Measurements from ENCODE around the gene PNPLA7.
"Not testable (repeated sequence)": the region's sequence is repeated elsewhere in the genome, so short reads cannot be mapped to it uniquely, and the experiment has no call there.

The PNPLA7 gene

GRCh38 chr9:137461316-137461662 is 88.9 kb downstream of the PNPLA7 start:
- DNase-seq (ENCODE audit: low read depth in 2 of 2), result no peak

- no peak for DNase-seq (ENCODE audit: low read depth in 2 of 2)
These were observed 89.6 kb downstream of the PNPLA7 start for GRCh38 chr9:137460363-137461315.

GRCh38 chr9:137459601-137460362 is 90.4 kb downstream of the PNPLA7 start:
- DNase-seq (ENCODE audit: low read depth in 2 of 2), result no peak

DNA sequence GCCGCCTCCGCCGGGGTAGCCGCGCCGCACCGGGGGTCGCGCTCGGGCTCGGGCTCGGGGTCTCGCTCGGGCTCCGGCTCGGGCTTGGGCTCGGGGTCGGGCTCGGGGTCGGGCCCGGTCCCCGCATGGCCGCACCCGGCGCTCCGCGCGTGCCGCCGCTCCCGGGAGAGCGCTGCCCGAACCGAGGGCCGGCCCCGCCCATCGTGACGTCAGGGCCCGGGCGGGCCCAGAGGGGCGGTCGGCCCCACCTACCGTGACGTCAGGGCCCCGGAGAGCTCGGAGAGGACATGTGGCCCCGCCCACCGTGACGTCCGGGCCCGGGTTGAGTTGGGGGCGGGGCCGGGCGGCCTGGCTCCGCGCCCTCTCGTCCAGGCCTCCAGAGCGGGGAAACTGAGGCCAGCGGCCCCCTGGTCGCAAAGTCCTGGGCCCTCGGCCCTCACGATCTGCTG is 91.0 kb downstream of the PNPLA7 start, which contains the start of gene NSMF:
NSMF (minus strand) TSS at position 183 of the 449 bp plus-strand sequence. CDS start 232 bp downstream, outside the sequence.
- DNase-seq (ENCODE audit: low read depth in 2 of 2), result peak; percentile 85 to 89

DNA sequence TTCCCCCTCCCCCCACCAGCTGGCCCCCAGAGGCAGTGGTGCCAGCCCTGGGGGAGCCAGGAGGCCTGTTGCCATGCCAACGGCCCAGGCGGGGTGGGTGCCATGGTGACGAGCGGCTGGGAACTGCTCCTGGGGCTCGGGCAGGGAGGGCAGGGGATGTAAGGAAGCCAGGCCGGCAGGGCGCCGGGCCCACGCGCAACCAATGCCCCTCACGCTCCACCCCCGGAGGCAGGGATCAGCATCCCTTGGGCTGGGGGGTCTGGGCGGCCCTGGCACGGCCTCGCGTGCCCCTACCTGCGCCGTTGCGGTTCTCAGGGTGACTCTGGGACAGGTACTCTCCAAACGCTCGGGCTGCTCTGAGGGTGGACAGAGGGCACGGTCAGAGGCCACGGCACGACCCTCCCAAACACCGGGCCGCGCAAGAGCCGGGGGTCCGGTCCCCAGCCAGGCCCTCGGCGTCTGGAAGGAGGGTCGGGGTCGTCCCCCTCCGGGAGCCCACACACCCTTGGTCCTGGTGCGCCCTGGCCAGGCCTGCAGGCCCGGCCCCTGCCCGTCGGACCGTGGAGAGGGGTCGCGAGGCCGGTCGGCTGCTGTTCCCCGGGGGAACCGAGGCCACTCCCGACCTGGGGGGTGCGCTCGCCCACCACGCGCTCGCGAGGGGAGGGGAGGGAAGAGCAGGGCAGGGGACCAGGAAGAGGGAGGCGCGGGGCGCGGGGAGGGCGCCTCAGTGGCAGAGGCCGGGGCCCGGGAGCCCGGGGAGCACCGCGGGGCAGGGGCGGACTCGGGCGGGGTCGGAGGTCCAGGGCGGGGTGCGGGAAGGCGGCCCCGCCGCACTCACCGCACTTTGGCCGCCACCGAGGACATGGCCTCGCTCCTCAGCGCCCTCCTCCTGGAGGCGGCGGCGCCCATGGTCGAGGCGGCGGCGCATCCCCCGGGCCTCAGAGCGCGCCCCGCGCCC is 91.7 kb downstream of the PNPLA7 start:
- no peak for DNase-seq (ENCODE audit: low read depth in 2 of 2)

GRCh38 chr9:137457406-137458193 is 92.6 kb downstream of the PNPLA7 start:
- no peak for DNase-seq (ENCODE audit: low read depth in 2 of 2)

- DNase-seq (ENCODE audit: low read depth in 2 of 2), result no peak
These were observed 93.3 kb downstream of the PNPLA7 start for GRCh38 chr9:137456864-137457405.

GRCh38 chr9:137456061-137456863 is 93.9 kb downstream of the PNPLA7 start:
- DNase-seq (ENCODE audit: low read depth in 2 of 2), result no peak

- no peak for DNase-seq (ENCODE audit: low read depth in 2 of 2)
These were observed 94.7 kb downstream of the PNPLA7 start for GRCh38 chr9:137455359-137455991.

GRCh38 chr9:137454597-137455358 is 95.4 kb downstream of the PNPLA7 start:
- no peak for DNase-seq (ENCODE audit: low read depth in 2 of 2)

DNA sequence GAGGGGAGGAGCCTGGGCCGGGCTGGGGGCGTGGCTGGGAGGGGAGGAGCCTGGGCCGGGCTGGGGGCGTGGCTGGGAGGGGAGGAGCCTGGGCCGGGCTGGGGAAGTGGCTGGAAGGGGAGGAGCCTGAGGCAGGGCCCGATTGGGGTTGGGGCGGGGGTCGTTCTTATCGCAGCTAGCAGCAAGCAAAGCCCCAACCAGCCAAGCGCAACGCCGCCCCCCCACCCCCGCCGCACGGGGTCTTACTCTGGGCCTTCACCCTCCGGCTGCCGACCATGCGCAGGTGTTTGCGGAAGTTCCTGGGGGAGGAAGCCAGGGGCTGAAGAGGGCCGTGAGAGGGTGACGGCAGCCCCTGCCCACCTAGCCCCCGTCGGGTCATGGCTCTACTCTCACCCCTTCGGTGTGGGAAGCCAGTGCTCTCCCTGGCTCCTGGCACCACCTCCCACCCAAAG is 96.0 kb downstream of the PNPLA7 start:
- no peak for DNase-seq (ENCODE audit: low read depth in 2 of 2)

GRCh38 chr9:137453643-137454081 is 96.5 kb downstream of the PNPLA7 start:
- DNase-seq (ENCODE audit: low read depth in 2 of 2), result no peak

DNA sequence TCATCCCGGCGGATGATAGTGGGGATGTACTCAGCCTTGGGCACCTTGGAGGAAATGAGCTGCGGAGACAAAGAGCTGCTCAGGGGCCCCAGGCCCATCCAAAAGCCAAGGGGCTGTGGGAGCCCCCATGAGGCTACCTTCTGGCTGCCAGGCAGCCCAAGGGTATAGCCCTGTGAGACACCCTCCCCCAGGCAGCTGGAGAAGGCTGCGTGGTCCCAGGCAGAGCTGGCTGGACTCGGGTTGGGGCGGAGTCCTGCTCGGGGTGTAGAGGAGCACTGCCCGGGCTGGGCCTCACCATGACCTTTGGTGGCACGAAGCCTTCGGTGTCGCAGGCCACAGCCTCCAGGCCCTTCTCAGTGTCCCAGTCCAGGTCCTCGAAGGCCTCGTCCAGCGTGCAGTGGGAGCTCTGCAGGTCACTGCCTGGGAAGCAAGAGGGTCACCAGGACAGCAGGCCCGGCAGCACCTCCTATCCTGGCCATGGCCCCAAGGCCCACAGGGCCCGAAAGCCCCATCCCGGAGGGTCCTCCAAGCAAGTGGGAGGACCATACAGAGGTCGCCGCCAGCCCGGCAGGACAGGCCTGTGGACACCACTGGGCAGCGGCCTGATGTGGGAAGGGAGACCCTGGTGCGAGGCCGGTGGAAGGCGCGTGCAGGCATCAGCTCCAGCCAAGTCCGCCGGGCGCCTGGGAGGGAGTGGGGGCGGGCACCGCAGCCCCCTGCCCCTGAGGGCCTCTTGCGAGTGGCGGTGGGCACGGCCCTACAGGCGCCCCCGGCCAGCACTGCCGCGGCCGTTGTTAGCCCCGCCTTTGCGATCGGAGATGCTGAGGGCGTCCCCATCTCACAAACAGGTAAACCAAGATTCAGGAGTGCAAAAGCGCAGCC is 97.2 kb downstream of the PNPLA7 start:
- no peak for DNase-seq (ENCODE audit: low read depth in 2 of 2)

DNA sequence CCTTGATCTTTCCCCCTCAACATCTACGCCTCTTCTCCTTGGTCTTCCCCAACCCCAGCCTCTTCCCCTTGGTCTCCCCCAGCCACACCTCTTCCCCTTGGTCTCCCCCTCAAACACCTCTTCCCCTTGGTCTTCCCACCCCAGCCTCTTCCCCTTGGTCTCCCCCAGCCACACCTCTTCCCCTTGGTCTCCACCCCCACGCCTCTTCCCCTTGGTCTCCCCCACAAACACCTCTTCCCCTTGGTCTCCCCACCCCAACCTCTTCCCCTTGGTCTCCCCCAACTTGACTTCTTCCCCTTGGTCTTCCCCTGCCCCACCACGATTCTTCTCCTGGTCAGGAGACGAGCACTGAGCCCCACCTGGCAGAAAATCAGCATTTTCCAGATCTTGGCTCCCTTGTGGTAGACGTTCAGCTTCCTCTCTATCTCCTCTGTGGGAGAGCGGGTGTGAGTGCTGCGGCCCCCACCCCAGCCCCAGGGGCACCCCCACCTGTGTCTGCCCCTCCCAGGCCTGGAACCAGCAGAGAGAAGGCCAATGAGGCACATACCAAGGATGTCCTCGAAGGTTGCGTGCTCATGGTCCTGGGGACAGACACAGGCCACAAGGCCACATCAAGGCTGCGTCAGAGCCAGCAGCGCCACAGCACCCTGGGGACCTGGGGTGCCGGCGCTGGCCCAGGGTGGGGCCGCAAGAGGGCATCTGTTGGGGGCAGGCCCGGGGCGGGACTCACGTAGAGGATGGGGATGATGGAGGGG is 98.0 kb downstream of the PNPLA7 start:
- no peak for DNase-seq (ENCODE audit: low read depth in 2 of 2)

DNA sequence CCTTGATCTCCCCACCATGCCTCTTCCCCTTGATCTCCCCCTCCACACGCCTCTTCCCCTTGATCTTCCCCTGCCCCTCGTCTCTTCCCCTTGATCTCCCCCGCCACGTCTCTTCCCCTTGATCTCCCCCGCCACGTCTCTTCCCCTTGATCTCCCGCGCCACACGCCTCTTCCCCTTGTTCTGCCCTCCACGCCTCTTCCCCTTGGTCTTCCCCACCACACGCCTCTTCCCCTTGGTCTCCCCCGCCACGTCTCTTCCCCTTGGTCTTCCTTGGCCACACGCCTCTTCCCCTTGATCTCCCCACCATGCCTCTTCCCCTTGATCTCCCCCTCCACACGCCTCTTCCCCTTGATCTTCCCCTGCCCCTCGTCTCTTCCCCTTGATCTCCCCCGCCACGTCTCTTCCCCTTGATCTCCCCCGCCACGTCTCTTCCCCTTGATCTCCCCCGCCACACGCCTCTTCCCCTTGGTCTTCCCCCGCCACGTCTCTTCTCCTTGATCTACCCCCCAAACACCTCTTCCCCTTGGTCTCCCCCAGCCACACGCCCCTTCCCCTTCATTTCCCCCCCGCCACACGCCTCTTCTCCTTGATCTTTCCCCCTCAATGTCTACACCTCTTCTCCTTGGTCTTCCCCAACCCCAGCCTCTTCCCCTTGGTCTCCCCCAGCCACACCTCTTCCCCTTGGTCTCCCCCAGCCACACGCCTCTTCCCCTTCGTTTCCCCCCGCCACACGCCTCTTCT is 98.8 kb downstream of the PNPLA7 start:
- not testable (repeated sequence) for DNase-seq (ENCODE audit: low read depth in 2 of 2)

Measured in stimulated activated CD8-positive, alpha-beta memory T cell treated with anti-CD3 and anti-CD28 coated beads, Interleukin-7, amount 100 ng/mL, for 1 hour (primary cell).